ENCODE results near the gene KCNAB2.

GRCh38 chr1:6081901-6082300 lies 36.2 kb downstream of the KCNAB2 start:
- TF ChIP-seq EZH2phosphoT487 (IDR thresholded peaks at IDR 0.05; ENCODE audit: insufficient read depth, low read depth) (no peak), EZH2 (IDR thresholded peaks at IDR 0.05; ENCODE audit: insufficient read depth, poor library complexity, severe bottlenecking) (no peak)

Measured in GM23248 (cell line).